ENCODE measurements around the gene SCART1.

DNA sequence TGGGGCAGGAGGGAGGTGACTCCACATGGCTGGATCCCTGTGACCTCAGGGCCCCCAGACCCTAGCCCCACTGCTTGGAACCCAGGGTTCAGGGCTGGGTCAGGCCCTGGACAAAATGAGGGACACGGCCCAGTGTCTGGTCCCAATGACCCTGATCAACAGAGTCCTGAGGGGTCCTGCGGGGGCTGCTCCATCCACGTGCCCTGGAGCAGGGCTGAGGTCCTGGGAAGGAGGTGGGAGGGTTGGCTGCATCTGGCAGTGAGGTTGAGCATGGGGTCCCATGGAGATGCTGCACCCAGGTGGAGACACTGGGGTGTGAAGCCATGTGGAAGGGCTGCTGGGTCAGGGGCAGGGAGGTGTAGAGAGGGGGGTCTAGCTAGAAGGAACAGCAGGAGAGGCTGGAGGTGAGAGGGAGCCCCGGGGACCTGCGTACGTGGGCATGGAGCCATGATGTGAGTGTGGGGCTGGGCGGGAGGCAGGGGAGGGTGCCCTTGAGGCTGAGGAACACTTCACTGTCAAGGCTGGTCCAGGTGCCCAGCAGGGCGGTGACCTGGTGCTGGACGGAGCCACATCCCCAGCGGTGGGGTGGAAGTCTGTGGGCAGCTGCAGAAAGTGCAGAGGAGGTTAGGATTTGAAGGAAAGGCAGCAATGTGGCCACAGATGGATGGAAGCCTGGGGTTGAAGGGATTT is 604 bp downstream of the SCART1 start:
- TF ChIP-seq, protein P1, sequence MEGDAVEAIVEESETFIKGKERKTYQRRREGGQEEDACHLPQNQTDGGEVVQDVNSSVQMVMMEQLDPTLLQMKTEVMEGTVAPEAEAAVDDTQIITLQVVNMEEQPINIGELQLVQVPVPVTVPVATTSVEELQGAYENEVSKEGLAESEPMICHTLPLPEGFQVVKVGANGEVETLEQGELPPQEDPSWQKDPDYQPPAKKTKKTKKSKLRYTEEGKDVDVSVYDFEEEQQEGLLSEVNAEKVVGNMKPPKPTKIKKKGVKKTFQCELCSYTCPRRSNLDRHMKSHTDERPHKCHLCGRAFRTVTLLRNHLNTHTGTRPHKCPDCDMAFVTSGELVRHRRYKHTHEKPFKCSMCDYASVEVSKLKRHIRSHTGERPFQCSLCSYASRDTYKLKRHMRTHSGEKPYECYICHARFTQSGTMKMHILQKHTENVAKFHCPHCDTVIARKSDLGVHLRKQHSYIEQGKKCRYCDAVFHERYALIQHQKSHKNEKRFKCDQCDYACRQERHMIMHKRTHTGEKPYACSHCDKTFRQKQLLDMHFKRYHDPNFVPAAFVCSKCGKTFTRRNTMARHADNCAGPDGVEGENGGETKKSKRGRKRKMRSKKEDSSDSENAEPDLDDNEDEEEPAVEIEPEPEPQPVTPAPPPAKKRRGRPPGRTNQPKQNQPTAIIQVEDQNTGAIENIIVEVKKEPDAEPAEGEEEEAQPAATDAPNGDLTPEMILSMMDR (IDR thresholded peaks at IDR 0.05) = no peak
- no peak for TF ChIP-seq POLR2A (IDR thresholded peaks at IDR 0.05)
